ENCODE data around the gene DNAJC17.

Gene DNAJC17

GRCh38 chr15:40846841-40847222 lies 39.6 kb upstream of the DNAJC17 start:
- no peak overlapping the region for H2BK5ac ChIP-seq (ENCODE audit: low read depth, low read length, poor library complexity, severe bottlenecking)
- H4K8ac ChIP-seq (ENCODE audit: low read length) = no peak overlapping the region
- no peak overlapping the region for H3K14ac ChIP-seq (ENCODE audit: low read length in 2 of 2)
- H3K9ac ChIP-seq (ENCODE audit: low read length) = no peak overlapping the region
- H2AK5ac ChIP-seq (ENCODE audit: low read length, severe bottlenecking) = peak overlapping the region; percentile 11
- peak overlapping the region in 1 of 2 experiments; percentile 35 for H3K18ac ChIP-seq (ENCODE audit: low read depth in 1 of 2, low read length in 2 of 2)
- no peak overlapping the region for H3K4ac ChIP-seq (ENCODE audit: low read depth in 1 of 2, low read length in 2 of 2)
- H3K4me1 ChIP-seq (ENCODE audit: control insufficient read depth, insufficient read depth, low read depth, low read length) = peaks cover 34% of the 10 kb centered on the region
- H2AFZ ChIP-seq (ENCODE audit: low read depth, low read length) = peak overlapping the region; percentile 77
- no peaks in the 10 kb centered on the region for H3K9me3 ChIP-seq (ENCODE audit: control insufficient read depth, low read length)
- no peak for DNase-seq
- H3K4me3 ChIP-seq (ENCODE audit: insufficient read depth in 1 of 2, low read depth in 1 of 2, low read length in 2 of 2) = no peak overlapping the region
- peak overlapping the region; percentile 9 for H4K91ac ChIP-seq (ENCODE audit: low read length)
- H3K4me2 ChIP-seq (ENCODE audit: low read length, poor library complexity, severe bottlenecking) = no peak overlapping the region
- no peaks in the 10 kb centered on the region for H3K36me3 ChIP-seq (ENCODE audit: control insufficient read depth in 1 of 2, insufficient read depth in 2 of 2, low read depth in 1 of 2, low read length in 2 of 2)
- H3K27me3 ChIP-seq (ENCODE audit: control insufficient read depth in 1 of 2, insufficient read depth in 1 of 2, low read length in 2 of 2) = peaks cover 0 to 75% of the 10 kb centered on the region in 2 experiments
- no peaks in the 10 kb centered on the region for H3K79me1 ChIP-seq (replicated peaks; ENCODE audit: low read length, poor library complexity, severe bottlenecking)
- no peak overlapping the region for H2BK120ac ChIP-seq (ENCODE audit: low read depth, low read length)
- H2BK15ac ChIP-seq (ENCODE audit: low read depth, poor library complexity, severe bottlenecking) = no peak overlapping the region
- H3K23ac ChIP-seq (ENCODE audit: low read length in 2 of 2) = no peak overlapping the region
- no peak overlapping the region for H2BK12ac ChIP-seq (ENCODE audit: low read length in 2 of 2)
- H3K27ac ChIP-seq (ENCODE audit: low read length, poor library complexity, severe bottlenecking) = no peak overlapping the region

GRCh38 chr15:40845511-40846284 lies 38.4 kb upstream of the DNAJC17 start:
- Histone ChIP-seq H2BK120ac (ENCODE audit: low read depth, low read length) (no peak overlapping the region), H4K91ac (ENCODE audit: low read length) (no peak overlapping the region), H3K36me3 (ENCODE audit: control insufficient read depth in 1 of 2, insufficient read depth in 2 of 2, low read depth in 1 of 2, low read length in 2 of 2) (no peaks in the 10 kb centered on the region), H3K4me3 (ENCODE audit: insufficient read depth in 1 of 2, low read depth in 1 of 2, low read length in 2 of 2) (no peak overlapping the region), H3K4ac (ENCODE audit: low read depth in 1 of 2, low read length in 2 of 2) (no peak overlapping the region), H3K18ac (ENCODE audit: low read depth in 1 of 2, low read length in 2 of 2) (no peak overlapping the region), H3K79me1 (replicated peaks; ENCODE audit: low read length, poor library complexity, severe bottlenecking) (no peaks in the 10 kb centered on the region), H3K4me2 (ENCODE audit: low read length, poor library complexity, severe bottlenecking) (no peak overlapping the region), H3K9me3 (ENCODE audit: control insufficient read depth, low read length) (no peaks in the 10 kb centered on the region), H4K8ac (ENCODE audit: low read length) (no peak overlapping the region), H3K27ac (ENCODE audit: low read length, poor library complexity, severe bottlenecking) (no peak overlapping the region), H3K27me3 (ENCODE audit: control insufficient read depth in 1 of 2, insufficient read depth in 1 of 2, low read length in 2 of 2) (peaks cover 0 to 81% of the 10 kb centered on the region in 2 experiments), H2AK5ac (ENCODE audit: low read length, severe bottlenecking) (no peak overlapping the region), H3K9ac (ENCODE audit: low read length) (no peak overlapping the region), H2AFZ (ENCODE audit: low read depth, low read length) (no peak overlapping the region), H3K4me1 (ENCODE audit: control insufficient read depth, insufficient read depth, low read depth, low read length) (peaks cover 34% of the 10 kb centered on the region), H3K14ac (ENCODE audit: low read length in 2 of 2) (no peak overlapping the region), H2BK15ac (ENCODE audit: low read depth, poor library complexity, severe bottlenecking) (no peak overlapping the region), H2BK5ac (ENCODE audit: low read depth, low read length, poor library complexity, severe bottlenecking) (no peak overlapping the region), H2BK12ac (ENCODE audit: low read length in 2 of 2) (no peak overlapping the region), H3K23ac (ENCODE audit: low read length in 2 of 2) (no peak overlapping the region)
- no peak for DNase-seq
- WGBS = 76% methylated on average over 8 of the region's 8 CpGs

GRCh38 chr15:40845036-40845435 lies 37.8 kb upstream of the DNAJC17 start:
- H2BK5ac ChIP-seq (ENCODE audit: low read depth, low read length, poor library complexity, severe bottlenecking) = no peak overlapping the region
- DNase-seq = no peak
- H2BK12ac ChIP-seq (ENCODE audit: low read length in 2 of 2) = no peak overlapping the region
- no peaks in the 10 kb centered on the region for H3K79me1 ChIP-seq (replicated peaks; ENCODE audit: low read length, poor library complexity, severe bottlenecking)
- no peaks in the 10 kb centered on the region for H3K36me3 ChIP-seq (ENCODE audit: control insufficient read depth in 1 of 2, insufficient read depth in 2 of 2, low read depth in 1 of 2, low read length in 2 of 2)
- peak overlapping the region in 1 of 2 experiments; percentile 63 for H3K4me3 ChIP-seq (ENCODE audit: insufficient read depth in 1 of 2, low read depth in 1 of 2, low read length in 2 of 2)
- H2BK15ac ChIP-seq (ENCODE audit: low read depth, poor library complexity, severe bottlenecking) = no peak overlapping the region
- H2BK120ac ChIP-seq (ENCODE audit: low read depth, low read length) = no peak overlapping the region
- H4K91ac ChIP-seq (ENCODE audit: low read length) = no peak overlapping the region
- no peak overlapping the region for H3K4ac ChIP-seq (ENCODE audit: low read depth in 1 of 2, low read length in 2 of 2)
- 63% methylated on average over 12 of the region's 12 CpGs for WGBS
- no peak overlapping the region for H3K14ac ChIP-seq (ENCODE audit: low read length in 2 of 2)
- H3K4me1 ChIP-seq (ENCODE audit: control insufficient read depth, insufficient read depth, low read depth, low read length) = peaks cover 34% of the 10 kb centered on the region
- H3K27me3 ChIP-seq (ENCODE audit: control insufficient read depth in 1 of 2, insufficient read depth in 1 of 2, low read length in 2 of 2) = peaks cover 0 to 78% of the 10 kb centered on the region in 2 experiments
- no peak overlapping the region for H4K8ac ChIP-seq (ENCODE audit: low read length)
- H3K4me2 ChIP-seq (ENCODE audit: low read length, poor library complexity, severe bottlenecking) = peak overlapping the region; percentile 72
- H3K27ac ChIP-seq (ENCODE audit: low read length, poor library complexity, severe bottlenecking) = no peak overlapping the region
- no peaks in the 10 kb centered on the region for H3K9me3 ChIP-seq (ENCODE audit: control insufficient read depth, low read length)
- H2AFZ ChIP-seq (ENCODE audit: low read depth, low read length) = no peak overlapping the region
- no peak overlapping the region for H3K9ac ChIP-seq (ENCODE audit: low read length)
- no peak overlapping the region for H3K18ac ChIP-seq (ENCODE audit: low read depth in 1 of 2, low read length in 2 of 2)
- no peak overlapping the region for H2AK5ac ChIP-seq (ENCODE audit: low read length, severe bottlenecking)
- no peak overlapping the region for H3K23ac ChIP-seq (ENCODE audit: low read length in 2 of 2)

- peak overlapping the region in 1 of 2 experiments; percentile 15 for H2BK12ac ChIP-seq (ENCODE audit: low read length in 2 of 2)
- WGBS = 9% methylated on average over 28 of the region's 28 CpGs
- H2AK5ac ChIP-seq (ENCODE audit: low read length, severe bottlenecking) = no peak overlapping the region
- H3K27ac ChIP-seq (ENCODE audit: low read length, poor library complexity, severe bottlenecking) = no peak overlapping the region
- no peak overlapping the region for H2BK15ac ChIP-seq (ENCODE audit: low read depth, poor library complexity, severe bottlenecking)
- H4K8ac ChIP-seq (ENCODE audit: low read length) = no peak overlapping the region
- peak overlapping the region; percentile 72 for H3K4me2 ChIP-seq (ENCODE audit: low read length, poor library complexity, severe bottlenecking)
- H3K4ac ChIP-seq (ENCODE audit: low read depth in 1 of 2, low read length in 2 of 2) = no peak overlapping the region
- no peak overlapping the region for H2BK5ac ChIP-seq (ENCODE audit: low read depth, low read length, poor library complexity, severe bottlenecking)
- peaks cover 0 to 76% of the 10 kb centered on the region in 2 experiments for H3K27me3 ChIP-seq (ENCODE audit: control insufficient read depth in 1 of 2, insufficient read depth in 1 of 2, low read length in 2 of 2)
- peak overlapping the region in 1 of 2 experiments; percentile 11 for H3K14ac ChIP-seq (ENCODE audit: low read length in 2 of 2)
- peak overlapping the region in 1 of 2 experiments; percentile 36 for H3K23ac ChIP-seq (ENCODE audit: low read length in 2 of 2)
- no peaks in the 10 kb centered on the region for H3K9me3 ChIP-seq (ENCODE audit: control insufficient read depth, low read length)
- peak overlapping the region in 1 of 2 experiments; percentile 18 for H3K18ac ChIP-seq (ENCODE audit: low read depth in 1 of 2, low read length in 2 of 2)
- no peaks in the 10 kb centered on the region for H3K79me1 ChIP-seq (replicated peaks; ENCODE audit: low read length, poor library complexity, severe bottlenecking)
- peak overlapping the region; percentile 63 to 64 for H3K4me3 ChIP-seq (ENCODE audit: insufficient read depth in 1 of 2, low read depth in 1 of 2, low read length in 2 of 2)
- peak overlapping the region; percentile 12 for H4K91ac ChIP-seq (ENCODE audit: low read length)
- H3K9ac ChIP-seq (ENCODE audit: low read length) = no peak overlapping the region
- no peaks in the 10 kb centered on the region for H3K36me3 ChIP-seq (ENCODE audit: control insufficient read depth in 1 of 2, insufficient read depth in 2 of 2, low read depth in 1 of 2, low read length in 2 of 2)
- DNase-seq = peak; percentile 24
- H2BK120ac ChIP-seq (ENCODE audit: low read depth, low read length) = no peak overlapping the region
- peak overlapping the region; percentile 81 for H2AFZ ChIP-seq (ENCODE audit: low read depth, low read length)
- H3K4me1 ChIP-seq (ENCODE audit: control insufficient read depth, insufficient read depth, low read depth, low read length) = peaks cover 34% of the 10 kb centered on the region
Observed at GRCh38 chr15:40844696-40845030, 37.4 kb upstream of the DNAJC17 start.

Data from mesenchymal stem cell (in vitro differentiated cells and primary cell).